ENCODE measurements around the gene KCNJ16. TPM values are rescaled to one million over a fixed set of nuclear protein-coding genes. Genes with fewer than 3 reads are reported as not detected.

Gene KCNJ16
- total and polyA plus RNA-seq, 5 donors, result 0.06 TPM; not detected in 4

DNA sequence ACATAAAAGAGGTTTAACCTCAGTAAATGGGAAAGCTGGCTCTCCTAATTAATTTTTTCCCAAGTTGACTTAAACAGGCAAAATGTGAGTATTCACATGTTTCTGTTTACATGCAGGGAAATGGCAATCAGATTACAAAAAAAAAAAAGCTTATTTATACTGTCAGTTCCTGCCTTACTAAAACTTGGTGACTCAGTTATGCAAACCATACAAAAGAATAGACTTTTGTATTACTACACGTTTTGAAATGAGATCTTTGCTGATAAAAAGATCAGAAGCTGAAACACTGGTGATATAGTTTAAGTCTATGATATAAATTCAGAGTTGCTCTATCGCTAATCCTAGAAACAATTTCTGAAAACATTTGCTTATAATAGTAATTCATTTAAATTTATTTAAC, 85.0 kb downstream of the KCNJ16 start:
- H3K4me3 ChIP-seq (ENCODE audit: low read length), result no peak overlapping the region
- WGBS, result 56% methylated on average over 2 of the region's 2 CpGs
- DNase-seq (no peak), ATAC-seq (no peak)
- no peaks in the 10 kb centered on the region for H3K4me1 ChIP-seq (ENCODE audit: control insufficient read depth, insufficient read depth, low read length)
- H3K9me3 ChIP-seq (ENCODE audit: control insufficient read depth, low read length), result no peaks in the 10 kb centered on the region
- H3K27me3 ChIP-seq (ENCODE audit: control insufficient read depth, insufficient read depth), result no peaks in the 10 kb centered on the region
- intact Hi-C loops (cut with DNase I), result loop anchor here in 2 of 4 donors (10.0 kb wide), 1 partner anchor 395 kb away; no protein-coding TSS in a partner anchor
- H3K27ac ChIP-seq (ENCODE audit: low read length), result no peak overlapping the region

GRCh38 chr17:70161519-70161918, 86.5 kb downstream of the KCNJ16 start:
- H3K27me3 ChIP-seq (ENCODE audit: control insufficient read depth, insufficient read depth), result no peaks in the 10 kb centered on the region
- intact Hi-C loops (cut with DNase I), result loop anchor here in 2 of 4 donors (10.0 kb wide), 1 partner anchor 393 kb away; no protein-coding TSS in a partner anchor
- no peaks in the 10 kb centered on the region for H3K4me1 ChIP-seq (ENCODE audit: control insufficient read depth, insufficient read depth, low read length)
- H3K27ac ChIP-seq (ENCODE audit: low read length), result no peak overlapping the region
- H3K9me3 ChIP-seq (ENCODE audit: control insufficient read depth, low read length), result no peaks in the 10 kb centered on the region
- no peak for ATAC-seq
- WGBS, result 64% methylated on average over 1 of the region's 1 CpG
- DNase-seq, result no peak
- H3K4me3 ChIP-seq (ENCODE audit: low read length), result no peak overlapping the region

DNA sequence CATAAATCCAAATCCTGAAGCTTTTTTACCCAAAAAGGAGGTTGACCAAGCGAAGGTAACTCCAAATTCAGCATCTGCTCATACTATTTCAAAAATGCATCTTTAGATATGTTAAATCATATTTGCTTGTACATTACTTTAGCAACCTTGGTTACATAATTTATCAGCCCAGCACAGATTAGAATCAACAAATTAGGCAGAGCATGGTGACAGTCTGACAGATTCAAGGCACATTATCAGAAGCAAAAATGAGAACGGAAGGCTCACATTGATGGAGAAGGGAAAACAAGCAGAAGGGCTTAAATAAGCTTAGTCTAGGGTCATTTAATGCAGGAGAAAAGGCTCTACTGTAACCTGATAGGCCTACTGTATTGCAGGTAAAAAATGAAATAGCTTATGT, 90.4 kb downstream of the KCNJ16 start:
- no peaks in the 10 kb centered on the region for H3K27me3 ChIP-seq (ENCODE audit: control insufficient read depth, insufficient read depth)
- DNase-seq, result no peak
- WGBS, result 75% methylated on average over 2 of the region's 2 CpGs
- no peak for ATAC-seq
- intact Hi-C loops (cut with DNase I), result loop anchor here in 2 of 4 donors (10.0 kb wide), 1 partner anchor 389 kb away; no protein-coding TSS in a partner anchor
- no peak overlapping the region for H3K4me3 ChIP-seq (ENCODE audit: low read length)
- H3K4me1 ChIP-seq (ENCODE audit: control insufficient read depth, insufficient read depth, low read length), result peaks cover 2% of the 10 kb centered on the region
- no peaks in the 10 kb centered on the region for H3K9me3 ChIP-seq (ENCODE audit: control insufficient read depth, low read length)
- no peak overlapping the region for H3K27ac ChIP-seq (ENCODE audit: low read length)

- WGBS, result 79% methylated on average over 4 of the region's 4 CpGs
- no peak for ATAC-seq
These were observed 91.6 kb downstream of the KCNJ16 start for GRCh38 chr17:70166615-70167014.

GRCh38 chr17:70168044-70168976, 93.3 kb downstream of the KCNJ16 start:
- H3K4me1 ChIP-seq (ENCODE audit: control insufficient read depth, insufficient read depth, low read length), result peaks cover 2% of the 10 kb centered on the region
- H3K27me3 ChIP-seq (ENCODE audit: control insufficient read depth, insufficient read depth), result no peaks in the 10 kb centered on the region
- peak overlapping the region; percentile 71 for H3K4me3 ChIP-seq (ENCODE audit: low read length)
- WGBS, result 1% methylated on average over 45 of the region's 45 CpGs
- H3K27ac ChIP-seq (ENCODE audit: low read length), result peak overlapping the region; percentile 46
- intact Hi-C loops (cut with DNase I), result loop anchor here in 2 of 4 donors (10.0 kb wide), 1 partner anchor 386 kb away; no protein-coding TSS in a partner anchor
- DNase-seq (peak; percentile 53 to 76 (median 75)), ATAC-seq (peak; percentile 65 to 74)
- no peaks in the 10 kb centered on the region for H3K9me3 ChIP-seq (ENCODE audit: control insufficient read depth, low read length)

More at GRCh38 chr17:70166615-70167014, 91.6 kb downstream of the KCNJ16 start:
- H3K4me3 ChIP-seq (ENCODE audit: low read length), result no peak overlapping the region
- no peak overlapping the region for H3K27ac ChIP-seq (ENCODE audit: low read length)
- intact Hi-C loops (cut with DNase I), result loop anchor here in 2 of 4 donors (10.0 kb wide), 1 partner anchor 388 kb away; no protein-coding TSS in a partner anchor
- no peaks in the 10 kb centered on the region for H3K27me3 ChIP-seq (ENCODE audit: control insufficient read depth, insufficient read depth)
- H3K9me3 ChIP-seq (ENCODE audit: control insufficient read depth, low read length), result no peaks in the 10 kb centered on the region
- no peak for DNase-seq
- H3K4me1 ChIP-seq (ENCODE audit: control insufficient read depth, insufficient read depth, low read length), result peaks cover 2% of the 10 kb centered on the region

DNA sequence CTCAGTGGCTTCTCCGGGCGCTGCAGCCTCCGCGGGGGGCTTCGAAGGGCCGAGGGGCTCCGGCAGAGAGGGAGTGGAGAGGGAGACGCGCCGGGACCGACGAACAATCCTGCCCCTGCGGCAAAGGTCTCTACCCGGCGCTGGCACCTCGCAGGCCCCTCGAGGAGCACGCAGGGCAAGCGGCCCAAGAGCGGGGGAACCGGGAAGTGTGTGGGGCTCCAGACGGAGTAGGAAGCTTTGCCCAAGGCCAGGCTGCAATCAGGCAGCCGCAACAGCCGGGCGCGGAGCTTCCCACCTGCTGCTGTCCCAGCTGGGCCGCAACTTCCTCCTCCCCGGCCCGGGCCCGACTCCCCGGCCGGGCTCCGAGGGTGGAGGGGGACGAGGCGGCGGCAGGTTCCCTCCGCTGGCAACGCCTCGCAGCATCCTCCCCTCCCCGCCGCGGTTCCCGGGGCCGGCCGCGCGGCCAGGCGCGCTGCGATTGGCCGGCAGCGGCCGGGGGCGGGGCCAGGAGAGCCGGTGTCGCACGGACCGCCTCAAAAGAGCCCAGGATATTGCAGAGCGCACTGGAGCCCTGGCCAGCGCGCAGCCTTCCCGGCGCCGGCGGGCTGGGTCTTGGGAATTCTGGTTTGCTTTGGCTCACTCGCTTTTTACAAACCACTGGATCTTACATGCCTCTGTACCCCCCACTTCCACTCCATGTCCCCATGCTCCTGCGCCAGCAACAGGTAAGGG, 94.1 kb downstream of the KCNJ16 start, which contains the start of gene KCNJ2:
Gene KCNJ2 (plus strand): TSS at position 556 of the 732 bp plus-strand sequence. CDS start 5,508 bp downstream, outside the sequence.
- under 1% methylated on average over 67 of the region's 67 CpGs for WGBS

GRCh38 chr17:70169709-70170597, 94.9 kb downstream of the KCNJ16 start:
- Histone ChIP-seq H3K4me3 (ENCODE audit: low read length) (peak overlapping the region; percentile 71), H3K4me1 (ENCODE audit: control insufficient read depth, insufficient read depth, low read length) (peaks cover 2% of the 10 kb centered on the region), H3K9me3 (ENCODE audit: control insufficient read depth, low read length) (no peaks in the 10 kb centered on the region), H3K27me3 (ENCODE audit: control insufficient read depth, insufficient read depth) (no peaks in the 10 kb centered on the region), H3K27ac (ENCODE audit: low read length) (peak overlapping the region; percentile 65)
- ATAC-seq, result peak; percentile 58
- intact Hi-C loops (cut with DNase I), result loop anchor here in 2 of 4 donors (10.0 kb wide), 1 partner anchor 385 kb away; no protein-coding TSS in a partner anchor
- DNase-seq, result peak in 1 of 3 donors; percentile 29
- 5% methylated on average over 24 of the region's 24 CpGs for WGBS

More for the DNA sequence above, 94.1 kb downstream of the KCNJ16 start, which contains the start of gene KCNJ2:
- ATAC-seq (peak; percentile 94 to 97), DNase-seq (peak; percentile 91 to 96 (median 96))
- peaks cover 2% of the 10 kb centered on the region for H3K4me1 ChIP-seq (ENCODE audit: control insufficient read depth, insufficient read depth, low read length)
- peak within 1 kb of the TSS; percentile 71 for H3K4me3 ChIP-seq (ENCODE audit: low read length)
- H3K27ac ChIP-seq (ENCODE audit: low read length), result peak within 1 kb of the TSS; percentile 65
- H3K9me3 ChIP-seq (ENCODE audit: control insufficient read depth, low read length), result no peaks in the 10 kb centered on the region
- no peaks in the 10 kb centered on the region for H3K27me3 ChIP-seq (ENCODE audit: control insufficient read depth, insufficient read depth)
- intact Hi-C loops (cut with DNase I), result loop anchor here in 2 of 4 donors (10.0 kb wide), 1 partner anchor 386 kb away; no protein-coding TSS in a partner anchor

GRCh38 chr17:70171159-70171558, 96.1 kb downstream of the KCNJ16 start:
- Histone ChIP-seq H3K4me1 (ENCODE audit: control insufficient read depth, insufficient read depth, low read length) (peaks cover 2% of the 10 kb centered on the region), H3K27ac (ENCODE audit: low read length) (no peak overlapping the region), H3K9me3 (ENCODE audit: control insufficient read depth, low read length) (no peaks in the 10 kb centered on the region), H3K4me3 (ENCODE audit: low read length) (peak overlapping the region; percentile 71), H3K27me3 (ENCODE audit: control insufficient read depth, insufficient read depth) (no peaks in the 10 kb centered on the region)
- no peak for ATAC-seq
- intact Hi-C loops (cut with DNase I), result no loop called here
- DNase-seq, result no peak
- 35% methylated on average over 5 of the region's 5 CpGs for WGBS

- Histone ChIP-seq H3K27ac (ENCODE audit: low read length) (no peak overlapping the region), H3K4me3 (ENCODE audit: low read length) (no peak overlapping the region), H3K4me1 (ENCODE audit: control insufficient read depth, insufficient read depth, low read length) (peaks cover 2% of the 10 kb centered on the region), H3K9me3 (ENCODE audit: control insufficient read depth, low read length) (no peaks in the 10 kb centered on the region), H3K27me3 (ENCODE audit: control insufficient read depth, insufficient read depth) (no peaks in the 10 kb centered on the region)
- intact Hi-C loops (cut with DNase I), result no loop called here
- DNase-seq, result no peak
- no peak for ATAC-seq
- WGBS, result 55% methylated on average over 2 of the region's 2 CpGs
These were observed 97.4 kb downstream of the KCNJ16 start for GRCh38 chr17:70172449-70172848.

DNA sequence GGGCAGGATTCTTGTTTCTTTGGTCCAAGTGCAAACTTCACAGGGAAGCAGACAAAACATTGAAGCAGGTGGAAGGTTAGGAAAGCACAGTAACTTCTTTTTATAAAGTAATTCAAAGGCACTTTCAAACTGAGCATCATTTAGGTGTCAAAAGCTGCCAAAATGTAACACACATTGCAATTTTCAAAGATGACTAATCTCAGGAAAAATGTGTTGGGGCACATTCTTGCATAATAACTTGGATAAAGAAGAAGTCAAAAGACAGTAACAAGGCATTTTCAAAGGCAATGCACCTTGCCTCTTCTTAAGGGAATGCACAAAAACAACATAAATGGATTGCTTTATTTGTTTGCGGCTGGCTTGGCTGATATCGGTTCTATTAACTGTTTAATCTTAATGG, 97.9 kb downstream of the KCNJ16 start:
- no peaks in the 10 kb centered on the region for H3K27me3 ChIP-seq (ENCODE audit: control insufficient read depth, insufficient read depth)
- no peak overlapping the region for H3K4me3 ChIP-seq (ENCODE audit: low read length)
- WGBS, result 69% methylated on average over 2 of the region's 2 CpGs
- ATAC-seq (no peak), DNase-seq (no peak)
- H3K27ac ChIP-seq (ENCODE audit: low read length), result no peak overlapping the region
- no peaks in the 10 kb centered on the region for H3K9me3 ChIP-seq (ENCODE audit: control insufficient read depth, low read length)
- peaks cover under 1% of the 10 kb centered on the region for H3K4me1 ChIP-seq (ENCODE audit: control insufficient read depth, insufficient read depth, low read length)
- intact Hi-C loops (cut with DNase I), result no loop called here

All from right cardiac atrium (tissue), 5 donors.